Measurements from ENCODE around the gene PAEP. TPM values are rescaled to one million over a fixed set of nuclear protein-coding genes. Genes with fewer than 3 reads are reported as not detected.

The PAEP gene
- polyA plus RNA-seq, 1 donor (not counting 4 experiments of a cell fraction or from before 2014, with no cell fraction given), result not detected

DNA sequence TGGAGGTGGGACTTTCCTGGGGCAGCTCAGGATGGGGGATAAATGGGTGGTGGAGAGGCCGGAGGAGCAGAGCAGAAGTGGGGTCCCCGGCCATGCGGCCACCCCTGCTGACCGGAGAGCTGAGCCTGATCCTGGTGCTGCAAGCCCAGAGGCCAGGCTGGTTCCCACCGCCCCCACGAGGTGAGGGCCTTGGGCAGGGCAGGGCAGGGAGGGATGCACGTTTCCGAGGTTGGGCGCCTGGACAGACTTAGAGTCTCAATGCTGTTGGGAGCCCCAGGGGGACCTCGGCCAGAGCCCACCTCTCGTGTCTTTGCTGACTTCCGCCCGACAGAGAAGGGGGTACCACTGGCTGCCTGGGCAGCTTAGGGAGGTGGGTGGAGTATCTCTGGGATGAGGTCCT lies 10.1 kb upstream of the PAEP start:
- TF ChIP-seq, protein P1, sequence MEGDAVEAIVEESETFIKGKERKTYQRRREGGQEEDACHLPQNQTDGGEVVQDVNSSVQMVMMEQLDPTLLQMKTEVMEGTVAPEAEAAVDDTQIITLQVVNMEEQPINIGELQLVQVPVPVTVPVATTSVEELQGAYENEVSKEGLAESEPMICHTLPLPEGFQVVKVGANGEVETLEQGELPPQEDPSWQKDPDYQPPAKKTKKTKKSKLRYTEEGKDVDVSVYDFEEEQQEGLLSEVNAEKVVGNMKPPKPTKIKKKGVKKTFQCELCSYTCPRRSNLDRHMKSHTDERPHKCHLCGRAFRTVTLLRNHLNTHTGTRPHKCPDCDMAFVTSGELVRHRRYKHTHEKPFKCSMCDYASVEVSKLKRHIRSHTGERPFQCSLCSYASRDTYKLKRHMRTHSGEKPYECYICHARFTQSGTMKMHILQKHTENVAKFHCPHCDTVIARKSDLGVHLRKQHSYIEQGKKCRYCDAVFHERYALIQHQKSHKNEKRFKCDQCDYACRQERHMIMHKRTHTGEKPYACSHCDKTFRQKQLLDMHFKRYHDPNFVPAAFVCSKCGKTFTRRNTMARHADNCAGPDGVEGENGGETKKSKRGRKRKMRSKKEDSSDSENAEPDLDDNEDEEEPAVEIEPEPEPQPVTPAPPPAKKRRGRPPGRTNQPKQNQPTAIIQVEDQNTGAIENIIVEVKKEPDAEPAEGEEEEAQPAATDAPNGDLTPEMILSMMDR (optimal IDR thresholded peaks at IDR 0.05 in 1 of 3, IDR thresholded peaks at IDR 0.05 in 1 of 3, conservative IDR thresholded peaks at IDR 0.05 in 1 of 3; ENCODE audit: extremely low read depth in 1 of 3, insufficient read depth in 2 of 3, low read length in 3 of 3), result no peak
- TF ChIP-seq EZH2 (IDR thresholded peaks at IDR 0.05; ENCODE audit: low read length), result no peak
- H3K4me3 ChIP-seq (ENCODE audit: control insufficient read depth in 2 of 3, extremely low read depth in 1 of 3, insufficient read depth in 2 of 3, low read depth in 1 of 3, low read length in 3 of 3), result no peak overlapping the region
- no peak for FAIRE-seq
- dilution Hi-C loops (cut with MboI; ENCODE audit: extremely low pct_ligation_motif_present, low sequenced_read_pairs), result no loop called here
- H2AFZ ChIP-seq (ENCODE audit: control insufficient read depth, low read length), result no peak overlapping the region
- no peaks in the 10 kb centered on the region for H3K9me3 ChIP-seq (ENCODE audit: control insufficient read depth, low read depth, low read length)
- H3K79me2 ChIP-seq (ENCODE audit: control insufficient read depth, insufficient read depth, low read length), result no peaks in the 10 kb centered on the region
- no peaks in the 10 kb centered on the region for H3K9me1 ChIP-seq (ENCODE audit: control insufficient read depth, extremely low read depth, insufficient read depth, low read length)
- H3K9ac ChIP-seq (ENCODE audit: control insufficient read depth, extremely low read depth, insufficient read depth, low read length), result no peak overlapping the region
- no peaks in the 10 kb centered on the region for H4K20me1 ChIP-seq (ENCODE audit: control insufficient read depth, extremely low read depth, insufficient read depth, low read length)
- no peak overlapping the region for H3K4me2 ChIP-seq (ENCODE audit: control insufficient read depth, extremely low read depth, insufficient read depth, low read depth, low read length)
- no peaks in the 10 kb centered on the region for H3K4me1 ChIP-seq (ENCODE audit: control insufficient read depth, extremely low read depth, insufficient read depth, low read length)
- H3K27ac ChIP-seq (ENCODE audit: control insufficient read depth, insufficient read depth, low read length), result no peak overlapping the region
- DNase-seq (ENCODE audit: low read depth, low spot score), result no peak
- H3K27me3 ChIP-seq (ENCODE audit: control insufficient read depth, extremely low read depth, insufficient read depth, low read length), result no peaks in the 10 kb centered on the region
- no peaks in the 10 kb centered on the region for H3K36me3 ChIP-seq (ENCODE audit: control insufficient read depth in 2 of 2, extremely low read depth in 1 of 2, insufficient read depth in 2 of 2, low read length in 2 of 2)

DNA sequence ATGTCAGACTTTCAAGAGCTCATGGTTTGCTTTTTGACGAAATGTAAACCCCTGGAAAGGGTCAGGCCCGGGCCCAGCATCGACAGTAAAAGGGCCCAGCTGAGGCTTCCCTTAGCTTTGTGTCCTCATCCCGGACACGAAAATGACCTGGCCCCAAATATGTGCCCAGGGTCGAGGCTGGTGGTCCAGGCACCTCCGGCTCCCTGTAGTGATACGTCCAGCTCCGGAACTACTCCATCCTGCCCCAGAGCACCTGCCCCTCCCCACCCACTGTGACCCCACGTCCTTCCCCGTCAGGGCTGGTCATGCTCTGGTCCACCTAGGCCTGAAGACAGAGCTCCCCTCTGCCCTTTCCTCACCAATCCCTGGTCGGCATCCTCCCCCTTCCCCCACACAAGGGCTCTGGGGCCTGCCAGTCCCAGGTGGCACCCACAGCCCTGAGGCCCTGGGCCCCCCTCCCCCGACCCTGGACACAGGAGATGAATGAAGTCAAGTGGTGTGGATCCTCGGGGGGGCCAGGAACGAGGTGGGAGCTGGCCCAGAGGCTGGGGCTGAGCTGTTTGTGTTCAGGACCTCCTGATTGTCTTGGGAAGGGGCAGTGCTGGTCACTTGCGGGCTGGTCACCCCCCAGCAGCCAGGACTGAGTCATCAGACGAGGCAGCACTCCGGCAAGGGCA lies 9.4 kb upstream of the PAEP start:
- Histone ChIP-seq H4K20me1 (ENCODE audit: control insufficient read depth, extremely low read depth, insufficient read depth, low read length) (no peaks in the 10 kb centered on the region), H3K79me2 (ENCODE audit: control insufficient read depth, insufficient read depth, low read length) (no peaks in the 10 kb centered on the region), H3K9me1 (ENCODE audit: control insufficient read depth, extremely low read depth, insufficient read depth, low read length) (no peaks in the 10 kb centered on the region), H2AFZ (ENCODE audit: control insufficient read depth, low read length) (no peak overlapping the region), H3K9me3 (ENCODE audit: control insufficient read depth, low read depth, low read length) (no peaks in the 10 kb centered on the region), H3K27me3 (ENCODE audit: control insufficient read depth, extremely low read depth, insufficient read depth, low read length) (no peaks in the 10 kb centered on the region), H3K4me3 (ENCODE audit: control insufficient read depth in 2 of 3, extremely low read depth in 1 of 3, insufficient read depth in 2 of 3, low read depth in 1 of 3, low read length in 3 of 3) (no peak overlapping the region), H3K4me2 (ENCODE audit: control insufficient read depth, extremely low read depth, insufficient read depth, low read depth, low read length) (no peak overlapping the region), H3K9ac (ENCODE audit: control insufficient read depth, extremely low read depth, insufficient read depth, low read length) (no peak overlapping the region), H3K36me3 (ENCODE audit: control insufficient read depth in 2 of 2, extremely low read depth in 1 of 2, insufficient read depth in 2 of 2, low read length in 2 of 2) (no peaks in the 10 kb centered on the region), H3K4me1 (ENCODE audit: control insufficient read depth, extremely low read depth, insufficient read depth, low read length) (no peaks in the 10 kb centered on the region), H3K27ac (ENCODE audit: control insufficient read depth, insufficient read depth, low read length) (no peak overlapping the region)
- DNase-seq (ENCODE audit: low read depth, low spot score) (no peak), FAIRE-seq (no peak)
- TF ChIP-seq EZH2 (IDR thresholded peaks at IDR 0.05; ENCODE audit: low read length), result no peak
- TF ChIP-seq, protein P1 (optimal IDR thresholded peaks at IDR 0.05 in 1 of 3, IDR thresholded peaks at IDR 0.05 in 1 of 3, conservative IDR thresholded peaks at IDR 0.05 in 1 of 3; ENCODE audit: extremely low read depth in 1 of 3, insufficient read depth in 2 of 3, low read length in 3 of 3), result no peak
- dilution Hi-C loops (cut with MboI; ENCODE audit: extremely low pct_ligation_motif_present, low sequenced_read_pairs), result no loop called here
